ENCODE measurements around the gene C2CD4D. TPM values are rescaled to one million over a fixed set of nuclear protein-coding genes. Genes with fewer than 3 reads are reported as not detected.

The C2CD4D gene
- total and polyA plus RNA-seq, 12 donors, result 0.06 to 0.55 (median 0.22) TPM; not detected in 6

DNA sequence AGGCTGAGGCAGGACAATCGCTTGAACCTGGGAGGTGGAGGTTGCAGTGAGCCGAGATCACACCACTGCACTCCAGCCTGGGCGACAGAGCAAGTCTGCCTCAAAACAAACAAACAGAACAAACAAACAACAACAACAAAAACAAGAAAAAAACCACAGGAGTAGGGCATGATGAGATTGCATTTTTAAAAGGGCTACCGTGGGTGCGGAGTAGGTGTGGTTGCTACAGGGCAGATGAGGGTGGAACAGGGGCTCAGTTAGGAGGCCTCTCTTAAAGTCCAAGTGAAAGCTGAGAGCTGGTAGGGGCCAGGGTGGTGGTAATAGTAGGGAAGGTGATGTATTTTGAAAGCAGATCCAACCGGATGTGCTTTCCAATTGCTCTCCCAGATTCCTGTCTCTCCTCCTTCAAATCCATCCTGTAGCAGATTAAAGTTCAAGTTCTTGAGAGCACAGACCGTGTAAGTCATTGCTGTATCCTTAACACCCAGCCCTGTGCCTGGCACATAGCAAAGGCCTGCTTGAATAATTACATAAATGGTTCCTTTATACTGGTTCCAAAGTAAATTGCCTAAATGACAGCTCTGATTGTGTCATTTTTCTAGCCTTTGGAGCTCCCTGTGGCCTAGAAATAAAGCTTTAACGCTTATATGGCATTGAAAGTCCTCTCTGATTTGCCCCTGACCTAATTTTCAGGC, 30.2 kb downstream of the C2CD4D start:
- Histone ChIP-seq H3K36me3 (replicated peaks in 1 of 2) (no peaks in the 10 kb centered on the region), H3K27ac (no peak overlapping the region), H3K4me1 (replicated peaks in 1 of 2) (no peaks in the 10 kb centered on the region), H3K27me3 (no peaks in the 10 kb centered on the region), H3K4me3 (no peak overlapping the region), H3K9me3 (replicated peaks in 1 of 3) (no peaks in the 10 kb centered on the region)
- TF ChIP-seq, protein P1, sequence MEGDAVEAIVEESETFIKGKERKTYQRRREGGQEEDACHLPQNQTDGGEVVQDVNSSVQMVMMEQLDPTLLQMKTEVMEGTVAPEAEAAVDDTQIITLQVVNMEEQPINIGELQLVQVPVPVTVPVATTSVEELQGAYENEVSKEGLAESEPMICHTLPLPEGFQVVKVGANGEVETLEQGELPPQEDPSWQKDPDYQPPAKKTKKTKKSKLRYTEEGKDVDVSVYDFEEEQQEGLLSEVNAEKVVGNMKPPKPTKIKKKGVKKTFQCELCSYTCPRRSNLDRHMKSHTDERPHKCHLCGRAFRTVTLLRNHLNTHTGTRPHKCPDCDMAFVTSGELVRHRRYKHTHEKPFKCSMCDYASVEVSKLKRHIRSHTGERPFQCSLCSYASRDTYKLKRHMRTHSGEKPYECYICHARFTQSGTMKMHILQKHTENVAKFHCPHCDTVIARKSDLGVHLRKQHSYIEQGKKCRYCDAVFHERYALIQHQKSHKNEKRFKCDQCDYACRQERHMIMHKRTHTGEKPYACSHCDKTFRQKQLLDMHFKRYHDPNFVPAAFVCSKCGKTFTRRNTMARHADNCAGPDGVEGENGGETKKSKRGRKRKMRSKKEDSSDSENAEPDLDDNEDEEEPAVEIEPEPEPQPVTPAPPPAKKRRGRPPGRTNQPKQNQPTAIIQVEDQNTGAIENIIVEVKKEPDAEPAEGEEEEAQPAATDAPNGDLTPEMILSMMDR (IDR thresholded peaks at IDR 0.05), result no peak
- no peak for TF ChIP-seq POLR2A (IDR thresholded peaks at IDR 0.05)
- intact Hi-C loops (cut with DNase I), result no loop called here
- DNase-seq, result peak in 1 of 7 donors; percentile 1
- 64 to 71% (median 70%) methylated on average over 8 of the region's 8 CpGs for WGBS, 4 donors

DNA sequence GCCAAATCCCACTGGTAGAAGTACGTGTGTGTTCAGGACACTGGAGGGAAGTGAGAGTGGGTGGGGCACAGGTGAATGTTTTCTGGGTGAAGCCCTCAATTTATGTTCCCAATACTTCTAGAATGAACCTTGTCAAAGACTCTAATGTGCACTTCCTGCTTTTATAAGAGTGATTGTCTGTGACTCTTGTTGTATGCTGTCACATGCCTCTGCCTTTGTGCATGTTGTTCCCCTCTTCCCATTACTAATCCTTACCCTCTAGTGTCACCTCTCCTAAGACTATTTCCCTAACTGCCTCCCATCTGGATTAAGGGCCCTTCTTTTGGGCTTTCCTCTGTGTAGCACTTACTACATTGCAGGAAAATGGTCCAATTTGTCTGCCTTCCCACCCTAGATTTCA, 31.9 kb downstream of the C2CD4D start:
- Histone ChIP-seq H3K27me3 (no peaks in the 10 kb centered on the region), H3K4me3 (no peak overlapping the region), H3K4me1 (replicated peaks in 1 of 2) (no peaks in the 10 kb centered on the region), H3K36me3 (replicated peaks in 1 of 2) (no peaks in the 10 kb centered on the region), H3K9me3 (replicated peaks in 1 of 3) (no peaks in the 10 kb centered on the region), H3K27ac (no peak overlapping the region)
- TF ChIP-seq POLR2A (IDR thresholded peaks at IDR 0.05), result no peak
- WGBS, 4 donors, result 62 to 86% (median 79%) methylated on average over 1 of the region's 1 CpG
- intact Hi-C loops (cut with DNase I), result no loop called here
- peak in 1 of 7 donors; percentile 10 for DNase-seq

DNA sequence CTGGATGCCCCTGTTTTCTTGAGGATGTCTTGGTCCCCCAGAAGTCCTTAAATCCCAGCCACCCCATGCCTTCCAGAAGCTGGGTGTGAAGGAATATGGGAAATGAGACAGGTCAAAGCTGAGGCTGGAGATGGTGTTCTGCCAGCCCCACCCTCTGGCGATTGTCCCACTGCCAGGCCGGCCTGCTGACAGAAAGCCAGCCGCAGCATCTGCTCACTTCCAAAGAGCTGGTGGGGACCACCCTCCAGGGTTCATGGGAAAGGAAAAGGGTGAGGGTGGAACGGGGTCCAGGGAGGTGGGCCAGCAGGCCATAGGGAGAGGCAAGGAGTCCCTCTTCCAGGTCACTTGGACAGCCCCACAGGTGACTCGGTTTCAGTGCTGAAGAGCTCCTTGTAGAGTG, 32.5 kb downstream of the C2CD4D start:
- Histone ChIP-seq H3K9me3 (replicated peaks in 1 of 3) (no peaks in the 10 kb centered on the region), H3K4me1 (replicated peaks in 1 of 2) (no peaks in the 10 kb centered on the region), H3K27me3 (no peaks in the 10 kb centered on the region), H3K27ac (no peak overlapping the region), H3K4me3 (no peak overlapping the region), H3K36me3 (replicated peaks in 1 of 2) (no peaks in the 10 kb centered on the region)
- 74 to 91% (median 84%) methylated on average over 4 to 5 of the region's 5 CpGs for WGBS, 4 donors
- TF ChIP-seq, protein P1 (IDR thresholded peaks at IDR 0.05), result no peak
- no peak for TF ChIP-seq POLR2A (IDR thresholded peaks at IDR 0.05)
- DNase-seq, result peak in 1 of 7 donors; percentile 4
- intact Hi-C loops (cut with DNase I), result no loop called here

DNA sequence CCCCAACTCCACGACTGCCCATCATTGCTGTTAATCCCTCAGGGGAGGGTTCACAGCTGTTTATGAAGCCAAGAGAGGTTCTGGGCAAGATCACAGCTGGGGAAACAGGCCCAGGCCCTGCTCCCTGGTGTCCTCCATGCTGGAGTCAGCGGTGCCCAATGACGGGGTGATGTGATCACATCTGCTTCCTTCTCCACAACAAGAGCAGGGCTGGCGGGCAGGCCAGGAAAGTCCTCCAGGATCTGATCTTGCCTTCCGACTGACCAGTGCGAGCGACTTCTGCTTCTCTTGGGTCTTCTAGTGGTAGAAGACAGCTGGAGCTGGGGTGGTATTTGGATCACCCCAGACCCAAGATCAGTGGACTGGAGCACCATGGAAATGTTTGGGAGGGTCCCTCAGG, 33.5 kb downstream of the C2CD4D start:
- no peak for DNase-seq
- WGBS, 4 donors, result 76 to 87% (median 83%) methylated on average over 7 of the region's 7 CpGs
- H3K4me1 ChIP-seq (replicated peaks in 1 of 2), result no peaks in the 10 kb centered on the region
- H3K9me3 ChIP-seq (replicated peaks in 1 of 3), result no peaks in the 10 kb centered on the region
- H3K27ac ChIP-seq, result no peak overlapping the region
- H3K36me3 ChIP-seq (replicated peaks in 1 of 2), result no peaks in the 10 kb centered on the region
- H3K4me3 ChIP-seq, result no peak overlapping the region
- no peaks in the 10 kb centered on the region for H3K27me3 ChIP-seq
- TF ChIP-seq, protein P1 (IDR thresholded peaks at IDR 0.05), result no peak
- no peak for TF ChIP-seq POLR2A (IDR thresholded peaks at IDR 0.05)
- intact Hi-C loops (cut with DNase I), result no loop called here
